Sigmoid colon (tissue), 4 donors: ENCODE measurements around the gene ANK2.

Source experiments
- EP300 ChIP-seq, 4 donors: sonication (generic); formaldehyde crosslinking; IDR thresholded peaks; one replicate each; pipeline ENCODE4 v1.6.1; 2017; ENCODE audit warnings: antibody characterized with exemption in 4 of 4
- POLR2AphosphoS5 ChIP-seq, 4 donors: sonication (generic); formaldehyde crosslinking; IDR thresholded peaks; one replicate each; pipeline ENCODE4 v1.6.1; 2017; ENCODE audit warnings: antibody characterized with exemption in 4 of 4
- TF ChIP-seq, protein P1 (sequence below), 4 experiments: fragments of 450-650 bp in 3 of 4; fragments of 200-600 bp in 1 of 4; IDR thresholded peaks; one replicate each; pipeline ENCODE4 v1.5.1; 2016 to 2019; ENCODE audit warnings: antibody characterized with exemption in 4 of 4, mild to moderate bottlenecking in 3 of 4, moderate library complexity in 2 of 4

DNA sequence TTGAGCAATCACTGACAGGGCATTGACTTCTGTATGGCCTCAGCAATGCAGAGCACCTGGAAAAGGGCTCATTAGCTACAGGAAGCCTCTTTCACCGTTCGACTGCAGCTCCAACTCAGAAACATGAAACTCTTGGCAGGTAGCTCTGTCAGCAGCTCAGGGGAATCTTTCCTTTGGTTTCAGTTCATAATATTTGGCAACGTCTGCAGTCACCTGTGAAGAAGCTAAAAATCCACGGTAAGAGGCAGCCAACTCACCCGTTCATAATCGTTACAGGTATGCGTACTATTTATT, 357.2 kb downstream of the ANK2 start:
- TF ChIP-seq, protein P1, sequence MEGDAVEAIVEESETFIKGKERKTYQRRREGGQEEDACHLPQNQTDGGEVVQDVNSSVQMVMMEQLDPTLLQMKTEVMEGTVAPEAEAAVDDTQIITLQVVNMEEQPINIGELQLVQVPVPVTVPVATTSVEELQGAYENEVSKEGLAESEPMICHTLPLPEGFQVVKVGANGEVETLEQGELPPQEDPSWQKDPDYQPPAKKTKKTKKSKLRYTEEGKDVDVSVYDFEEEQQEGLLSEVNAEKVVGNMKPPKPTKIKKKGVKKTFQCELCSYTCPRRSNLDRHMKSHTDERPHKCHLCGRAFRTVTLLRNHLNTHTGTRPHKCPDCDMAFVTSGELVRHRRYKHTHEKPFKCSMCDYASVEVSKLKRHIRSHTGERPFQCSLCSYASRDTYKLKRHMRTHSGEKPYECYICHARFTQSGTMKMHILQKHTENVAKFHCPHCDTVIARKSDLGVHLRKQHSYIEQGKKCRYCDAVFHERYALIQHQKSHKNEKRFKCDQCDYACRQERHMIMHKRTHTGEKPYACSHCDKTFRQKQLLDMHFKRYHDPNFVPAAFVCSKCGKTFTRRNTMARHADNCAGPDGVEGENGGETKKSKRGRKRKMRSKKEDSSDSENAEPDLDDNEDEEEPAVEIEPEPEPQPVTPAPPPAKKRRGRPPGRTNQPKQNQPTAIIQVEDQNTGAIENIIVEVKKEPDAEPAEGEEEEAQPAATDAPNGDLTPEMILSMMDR (IDR thresholded peaks at IDR 0.05) = no peak
- no peak for TF ChIP-seq EP300 (IDR thresholded peaks at IDR 0.05)
- TF ChIP-seq POLR2AphosphoS5 (IDR thresholded peaks at IDR 0.05) = no peak
